Stimulated activated CD4-positive, alpha-beta T cell treated with anti-CD3 and anti-CD28 coated beads, Interleukin-1b, Interleukin-23, amount 100 ng/mL, for 4 hours (primary cell): ENCODE data around the gene MYO18B.

Experiments used
- DNase-seq, 2 donors: peaks; one replicate each; pipeline ENCODE4 v3.0.0-alpha.2; 2020; ENCODE audit warnings: low read depth in 2 of 2

Gene MYO18B

DNA sequence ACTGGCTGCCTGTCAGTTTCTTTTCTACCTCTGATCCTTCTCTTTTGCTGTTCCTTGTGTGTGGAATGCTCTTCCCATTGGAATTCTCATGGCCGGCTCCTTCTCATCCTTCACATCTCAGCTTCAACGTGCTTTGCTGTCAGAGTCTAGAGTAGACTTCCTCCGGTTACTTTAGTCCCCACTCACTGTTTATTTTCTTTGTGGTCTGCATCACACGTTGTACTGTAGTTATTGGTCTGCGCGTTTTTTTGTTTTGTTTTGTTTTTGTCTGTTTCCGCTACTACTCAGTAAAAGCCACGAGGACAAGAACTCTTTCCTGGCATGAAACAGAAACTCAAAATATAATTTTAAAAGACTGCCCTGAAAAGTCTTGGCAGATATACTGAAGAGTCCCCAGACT, 305.9 kb downstream of the MYO18B start:
- DNase-seq = no peak

- DNase-seq = no peak
Observed at GRCh38 chr22:26050079-26050478, 308.1 kb downstream of the MYO18B start.

- no peak for DNase-seq
Observed at GRCh38 chr22:26053737-26054316, 311.8 kb downstream of the MYO18B start.

DNA sequence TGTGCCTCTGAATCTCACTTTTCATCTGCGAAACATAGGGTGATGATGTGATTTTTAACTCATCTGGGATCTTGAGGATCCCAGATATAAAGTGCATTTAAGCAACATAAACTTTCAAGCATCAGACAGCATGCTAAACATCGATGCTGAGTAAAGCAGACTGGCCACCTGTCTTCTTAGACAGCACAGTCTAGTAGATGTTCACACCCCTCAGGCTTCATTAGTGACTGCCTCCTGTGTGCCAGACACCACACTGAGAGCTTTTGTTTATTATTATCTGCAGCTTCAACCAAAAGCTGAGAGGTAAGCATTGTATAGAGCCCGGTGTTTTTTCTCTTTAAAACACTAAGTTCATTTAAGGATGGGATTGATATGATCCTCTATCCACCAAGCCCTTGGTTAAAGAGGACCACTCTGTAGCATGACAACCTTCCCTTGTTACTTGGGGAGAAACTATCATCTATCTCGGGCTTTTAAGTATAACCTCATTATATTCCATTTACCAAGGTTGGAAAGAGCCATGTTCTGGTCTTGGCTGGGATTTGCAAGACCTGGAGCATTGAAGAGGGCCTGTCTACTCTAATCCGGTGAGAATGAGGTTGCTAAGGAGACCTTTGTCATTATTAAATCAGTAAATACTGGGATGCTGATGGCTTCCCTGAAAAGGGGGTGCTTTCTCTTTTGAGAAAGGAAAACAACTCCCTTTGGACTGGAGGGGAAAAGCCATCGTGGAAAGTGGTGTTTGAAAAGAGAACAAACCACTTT, 313.0 kb downstream of the MYO18B start:
- no peak for DNase-seq

GRCh38 chr22:26055693-26056092, 313.7 kb downstream of the MYO18B start:
- DNase-seq = no peak

GRCh38 chr22:26056455-26057200, 314.6 kb downstream of the MYO18B start:
- no peak for DNase-seq

DNA sequence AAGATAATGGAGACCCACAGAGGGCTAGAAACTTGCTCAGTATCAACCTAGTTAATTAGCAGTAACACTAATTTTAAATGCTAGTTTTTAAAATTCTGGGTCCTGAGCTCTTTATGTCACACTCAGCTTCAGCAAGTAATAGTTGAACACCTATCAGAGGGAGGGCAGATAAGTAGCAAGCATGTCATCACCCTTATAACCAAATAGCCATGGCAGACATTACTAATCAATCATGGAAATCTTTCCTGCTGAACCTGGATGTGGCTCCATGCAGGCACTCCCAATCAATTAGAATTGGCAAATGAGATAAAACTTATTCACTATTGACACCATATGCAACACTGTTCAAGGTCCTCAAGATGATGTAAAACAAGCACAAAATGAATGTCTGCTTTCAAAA, 315.7 kb downstream of the MYO18B start:
- no peak for DNase-seq

- DNase-seq = no peak
Observed at GRCh38 chr22:26064048-26064447, 322.1 kb downstream of the MYO18B start.

- DNase-seq = no peak
Observed at GRCh38 chr22:26065847-26066246, 323.9 kb downstream of the MYO18B start.

- no peak for DNase-seq
Observed at GRCh38 chr22:26066534-26066933, 324.5 kb downstream of the MYO18B start.

GRCh38 chr22:26068571-26068970, 326.6 kb downstream of the MYO18B start:
- DNase-seq = no peak

GRCh38 chr22:26072621-26073020, 330.6 kb downstream of the MYO18B start:
- no peak for DNase-seq

DNA sequence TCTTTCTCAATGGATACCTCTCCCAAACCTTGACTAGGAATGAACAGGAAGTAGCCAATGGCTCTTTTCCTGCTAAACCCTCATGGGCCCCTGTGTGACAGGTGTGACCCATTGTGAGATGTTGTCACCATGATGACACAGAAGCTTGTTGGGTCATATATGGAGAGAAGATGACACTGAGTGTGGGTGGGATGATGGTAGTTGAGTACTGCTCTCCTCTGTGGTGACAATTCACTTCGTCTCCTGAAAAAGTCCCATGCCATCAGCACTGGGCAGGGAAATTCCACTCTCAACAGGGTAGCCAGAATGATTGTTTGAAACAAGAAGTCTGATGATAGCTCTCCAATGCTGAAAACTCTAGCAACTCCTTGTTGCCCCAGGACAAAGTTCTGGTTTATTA, 333.3 kb downstream of the MYO18B start:
- no peak for DNase-seq

DNA sequence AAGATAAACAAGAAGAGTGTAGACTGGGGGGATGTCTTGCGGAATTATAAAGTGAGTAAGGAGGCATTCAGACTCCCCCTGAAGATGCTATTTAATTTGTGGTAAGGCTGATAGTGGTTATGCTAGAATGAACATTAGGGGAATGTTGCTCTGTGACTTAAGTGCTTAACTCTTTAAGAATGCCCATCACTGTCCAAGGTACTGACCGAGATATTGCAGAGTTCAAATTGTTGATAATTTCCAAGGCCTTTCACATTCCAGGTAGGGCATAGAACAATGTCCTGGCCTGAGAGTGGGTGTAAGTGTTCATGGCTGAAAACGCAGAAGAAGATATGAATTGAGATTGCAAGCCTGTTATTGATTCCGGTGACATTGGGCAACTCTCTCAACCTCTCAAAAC, 337.0 kb downstream of the MYO18B start:
- DNase-seq = no peak
